Ammon's horn (tissue), 1 donor: Measurements from ENCODE around the gene RRP15.

Experiments
- DNase-seq: peaks from one replicate; pipeline ENCODE4 v3.0.0-alpha.2; 2016; ENCODE audit warnings: low spot score

RRP15 gene

DNA sequence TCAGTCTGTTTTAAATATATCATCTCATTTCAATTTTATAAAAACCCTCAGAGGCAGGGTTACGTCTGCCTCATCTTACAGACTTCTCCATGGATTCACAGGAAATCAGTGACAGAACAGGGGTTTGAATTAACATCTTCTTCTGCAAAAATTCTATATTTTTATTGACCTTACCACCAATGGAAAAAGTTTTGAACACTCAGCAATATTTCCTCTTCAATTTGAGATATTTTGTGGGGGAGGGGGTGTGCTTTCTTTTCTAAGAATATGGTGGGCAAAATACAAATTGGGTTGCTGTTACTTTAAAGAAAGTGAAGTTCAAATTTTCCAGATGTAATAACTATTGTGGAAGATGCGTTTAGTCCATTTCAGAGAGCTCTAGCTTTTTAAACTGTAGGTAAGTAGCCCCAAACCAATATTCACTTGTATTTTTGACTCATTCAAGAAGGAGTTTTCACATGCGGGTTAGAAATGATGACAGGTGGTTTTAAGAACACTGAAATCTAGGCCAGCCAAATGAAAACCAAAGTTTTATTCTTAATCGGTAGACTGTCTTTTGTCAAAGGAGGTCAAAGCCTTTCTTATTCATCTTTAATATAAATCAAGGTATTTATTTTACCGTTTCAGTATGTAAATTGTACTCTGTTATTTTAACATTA is 77.5 kb downstream of the RRP15 start:
- DNase-seq, result no peak

GRCh38 chr1:218363141-218363540 is 78.0 kb downstream of the RRP15 start:
- no peak for DNase-seq

DNA sequence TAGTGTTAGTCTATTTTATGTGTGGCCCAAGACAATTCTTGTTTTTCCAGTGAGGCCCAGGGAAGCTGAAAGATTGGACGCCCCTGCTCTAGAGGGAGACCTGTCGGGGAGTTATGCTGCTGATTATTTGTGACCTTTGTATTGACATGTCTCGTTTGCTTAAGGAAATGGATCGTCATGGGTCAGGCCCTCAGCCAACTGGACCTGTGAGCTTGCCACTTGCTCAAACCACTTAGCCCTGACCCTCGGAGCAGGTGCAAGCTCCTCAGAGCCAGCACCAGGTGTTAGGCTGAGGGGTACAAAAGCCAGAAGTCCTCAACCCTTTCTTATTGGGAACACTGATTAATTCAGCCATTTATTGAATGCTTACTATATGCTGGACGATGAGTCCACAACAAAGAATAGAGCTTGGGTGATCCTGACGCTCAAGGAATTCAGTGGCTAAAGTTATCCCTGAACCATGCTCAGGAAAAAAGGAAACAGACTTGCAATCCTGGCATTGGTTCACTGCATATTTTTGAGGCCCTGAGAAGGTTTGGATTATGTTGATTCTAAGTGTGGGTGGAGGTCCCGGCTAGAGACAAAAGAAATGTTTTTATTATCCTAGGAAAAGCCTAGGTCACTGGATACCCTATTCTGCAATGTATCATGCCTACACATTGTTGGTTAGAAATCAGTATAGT is 79.1 kb downstream of the RRP15 start:
- DNase-seq, result no peak

- DNase-seq, result peak; percentile 60
Observed at GRCh38 chr1:218365226-218365999, 80.3 kb downstream of the RRP15 start.

DNA sequence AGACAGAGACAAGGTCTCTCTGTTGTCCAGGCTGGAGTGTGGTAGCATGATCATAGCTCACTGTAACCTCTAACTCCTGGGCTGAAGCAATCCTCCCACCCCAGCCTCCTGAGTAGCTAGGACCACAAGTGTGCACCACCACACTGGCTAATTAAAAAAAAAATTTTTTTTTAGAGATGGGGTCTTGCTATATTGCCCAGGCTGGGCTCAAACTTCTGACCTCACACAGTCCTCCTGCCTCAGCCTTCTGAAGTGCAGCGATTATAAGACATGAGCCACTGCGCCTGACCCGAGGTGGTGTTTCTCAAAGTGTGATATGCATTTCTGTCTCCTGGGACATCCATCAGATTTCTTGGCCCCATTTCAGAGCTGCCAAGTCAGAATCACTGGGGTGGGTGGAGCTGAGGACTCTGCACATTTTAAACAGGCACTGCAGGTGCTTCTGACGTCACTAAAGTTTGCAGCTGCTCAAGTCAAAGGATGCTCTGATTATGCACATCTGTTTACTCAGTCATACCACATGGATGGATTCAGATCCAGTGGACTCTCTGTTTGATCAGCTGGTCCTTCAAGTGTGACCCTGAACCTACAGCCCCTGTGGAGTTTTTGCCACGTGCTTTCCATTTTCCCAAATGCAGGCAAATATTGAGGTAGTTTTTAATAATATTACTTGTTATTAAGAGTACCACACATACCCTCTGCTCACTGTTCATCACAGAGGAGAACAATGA is 81.4 kb downstream of the RRP15 start:
- DNase-seq, result no peak

GRCh38 chr1:218367118-218367517 is 82.0 kb downstream of the RRP15 start:
- no peak for DNase-seq

DNA sequence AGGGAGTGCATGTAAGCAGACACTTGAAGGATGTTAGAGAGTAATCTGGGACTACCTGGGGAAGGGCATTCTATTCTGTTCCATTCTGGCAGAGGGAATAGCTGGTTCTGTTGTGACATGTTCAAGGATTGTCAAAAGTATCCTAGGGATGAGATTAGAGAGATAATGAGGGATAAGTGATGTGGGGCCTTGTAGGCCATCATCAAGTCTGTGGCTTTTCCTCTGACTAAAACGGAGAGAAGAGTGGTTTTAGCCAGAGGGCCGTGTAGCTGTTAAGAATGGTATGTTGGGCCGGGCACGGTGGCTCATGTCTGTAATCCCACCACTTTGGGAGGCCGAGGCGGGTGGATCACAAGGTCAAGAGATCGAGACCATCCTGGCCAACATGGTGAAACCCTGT is 83.6 kb downstream of the RRP15 start:
- DNase-seq, result no peak

GRCh38 chr1:218369688-218370511 is 84.8 kb downstream of the RRP15 start:
- no peak for DNase-seq

GRCh38 chr1:218371927-218372672 is 87.0 kb downstream of the RRP15 start:
- peak; percentile 81 for DNase-seq

DNA sequence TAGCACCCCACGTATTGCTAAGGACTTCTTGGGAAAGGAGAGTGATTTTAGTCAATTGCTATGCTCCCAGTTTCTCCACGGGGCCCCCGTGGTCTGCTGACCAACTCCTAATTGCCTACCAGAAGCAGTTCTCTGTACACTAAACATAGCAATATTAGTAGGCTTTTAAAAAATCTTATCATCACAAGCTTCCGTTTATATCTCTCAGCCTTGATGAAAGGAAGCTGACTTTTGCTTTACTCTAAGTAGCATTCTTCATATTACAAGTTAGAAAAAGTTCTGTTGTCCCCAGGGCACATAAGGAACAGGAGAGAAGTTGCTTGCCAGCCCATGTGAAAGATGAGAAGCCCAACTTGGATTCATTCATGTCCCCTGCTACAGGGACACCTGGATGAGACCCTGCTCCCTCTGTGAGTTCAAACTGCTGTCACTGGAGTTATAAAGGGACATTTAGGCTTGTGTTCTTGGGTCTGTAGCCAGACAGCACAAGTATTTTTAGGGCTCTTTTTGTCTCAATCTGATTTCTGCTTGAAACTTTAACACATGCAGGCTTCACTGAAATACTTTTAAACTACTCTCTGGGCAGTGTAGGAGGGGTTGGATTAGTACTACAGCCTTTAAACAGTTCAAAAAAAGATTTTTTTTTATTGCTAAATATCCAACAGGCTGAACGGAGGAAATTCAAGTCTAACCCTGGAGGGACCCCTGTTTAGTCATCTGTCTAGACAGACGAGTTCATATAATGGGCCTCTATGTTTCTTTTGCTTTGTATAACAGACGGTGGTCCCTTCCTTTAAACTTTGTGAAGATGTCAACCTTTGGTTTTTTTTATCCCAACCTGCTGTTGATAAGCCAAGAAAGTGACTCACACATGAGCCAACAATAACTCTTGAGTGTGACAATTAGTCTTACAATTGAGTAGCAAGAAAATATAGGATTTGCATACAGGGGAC is 89.6 kb downstream of the RRP15 start:
- no peak for DNase-seq

DNA sequence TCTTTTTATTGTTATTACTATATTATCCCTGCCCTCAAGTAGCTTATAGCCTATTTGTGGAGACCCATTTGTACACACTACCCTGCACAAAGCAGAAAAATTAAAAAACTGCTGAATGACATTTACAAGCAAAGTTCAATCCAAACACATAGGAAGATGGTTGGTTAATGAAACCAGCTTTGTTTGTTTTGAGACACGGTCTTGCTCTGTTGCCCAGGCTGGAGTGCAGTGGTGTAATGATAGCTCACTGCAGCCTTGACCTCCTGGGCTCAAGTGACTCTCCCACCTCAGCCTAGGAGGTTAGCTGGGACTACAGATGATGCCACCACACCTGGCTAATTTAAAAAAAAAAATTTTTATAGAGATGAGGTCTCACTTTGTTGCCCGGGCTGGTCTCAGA is 91.6 kb downstream of the RRP15 start:
- no peak for DNase-seq

DNA sequence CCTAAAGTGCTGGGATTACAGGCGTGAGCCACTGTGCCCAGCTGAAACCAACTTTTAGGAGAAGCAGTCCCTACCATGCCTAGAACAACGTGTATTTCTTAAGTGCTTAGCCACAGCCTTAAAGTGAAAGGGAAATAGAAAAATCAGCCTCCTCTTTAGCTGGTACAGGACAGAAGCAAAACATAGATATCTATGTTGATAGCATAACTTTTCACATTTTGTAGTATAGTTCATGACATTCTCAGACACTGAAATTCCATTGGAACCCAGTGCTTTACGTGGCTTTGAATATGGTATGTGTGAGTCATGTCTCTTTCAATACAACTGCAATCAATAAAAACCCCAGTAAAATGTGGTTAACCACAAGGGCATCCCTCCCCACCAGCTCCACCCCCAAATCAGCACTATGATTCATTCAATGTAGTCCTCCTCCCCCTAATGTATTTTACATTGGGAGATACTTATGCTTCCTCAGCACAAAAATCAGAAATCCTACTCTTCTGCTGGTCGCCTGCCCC is 92.1 kb downstream of the RRP15 start:
- DNase-seq, result no peak

DNA sequence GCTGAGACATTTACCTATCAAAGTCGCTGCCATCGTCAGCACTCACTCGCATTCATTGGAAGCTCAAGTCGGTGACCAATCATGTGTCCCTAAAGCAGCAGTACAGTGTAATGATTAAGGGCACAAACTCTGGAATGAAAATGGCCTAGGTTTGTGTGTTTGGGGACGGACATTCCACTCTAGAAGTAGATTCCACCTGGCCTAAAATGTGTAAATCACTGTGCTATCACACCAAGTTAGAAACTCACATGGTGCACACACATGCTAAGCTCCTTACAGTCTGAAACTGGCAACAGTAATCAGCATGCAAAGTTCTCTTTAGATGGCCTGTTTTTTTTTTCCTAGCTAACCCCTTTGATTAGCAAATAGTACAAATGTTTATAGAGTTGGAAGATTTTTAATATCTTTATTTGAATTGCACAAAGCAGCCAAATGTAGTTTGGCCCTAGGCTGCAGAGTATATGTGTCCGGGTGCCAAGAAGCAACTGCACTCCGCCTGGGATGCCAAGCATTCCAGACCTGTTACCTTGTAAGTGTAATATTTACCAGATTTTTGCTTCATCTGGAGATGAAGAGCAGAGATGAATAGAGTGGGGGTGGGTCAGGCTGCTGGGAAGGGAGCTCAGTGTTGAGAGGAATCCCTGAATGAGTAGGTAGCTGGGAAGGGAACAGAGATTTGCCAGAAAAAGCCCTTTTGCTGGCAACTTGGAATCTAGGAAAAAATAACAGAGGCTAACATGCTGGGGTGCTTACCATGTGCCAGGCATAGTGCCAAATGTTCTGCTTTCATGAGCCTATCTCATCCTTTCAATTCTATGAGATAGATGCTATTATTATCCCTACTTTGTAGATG is 95.3 kb downstream of the RRP15 start:
- DNase-seq, result peak; percentile 52

DNA sequence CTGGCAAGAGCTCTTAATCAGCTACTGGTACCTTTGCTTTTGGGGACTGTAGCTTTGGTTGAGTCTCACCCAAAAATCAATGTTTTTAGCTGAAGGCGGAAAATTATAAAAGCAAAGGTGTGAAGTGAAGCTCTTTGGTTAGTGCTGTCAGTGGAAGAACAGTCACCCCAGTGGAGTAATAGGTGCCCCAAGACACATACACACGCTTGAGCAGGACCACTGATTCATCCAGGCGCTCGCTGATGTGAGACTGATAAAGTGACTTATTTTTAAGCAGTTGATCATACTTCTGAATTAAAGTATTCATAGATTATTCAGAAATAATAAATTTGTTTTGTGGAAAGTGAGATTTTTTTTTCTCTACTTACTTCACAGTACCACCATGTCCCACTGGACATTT is 97.2 kb downstream of the RRP15 start:
- no peak for DNase-seq

DNA sequence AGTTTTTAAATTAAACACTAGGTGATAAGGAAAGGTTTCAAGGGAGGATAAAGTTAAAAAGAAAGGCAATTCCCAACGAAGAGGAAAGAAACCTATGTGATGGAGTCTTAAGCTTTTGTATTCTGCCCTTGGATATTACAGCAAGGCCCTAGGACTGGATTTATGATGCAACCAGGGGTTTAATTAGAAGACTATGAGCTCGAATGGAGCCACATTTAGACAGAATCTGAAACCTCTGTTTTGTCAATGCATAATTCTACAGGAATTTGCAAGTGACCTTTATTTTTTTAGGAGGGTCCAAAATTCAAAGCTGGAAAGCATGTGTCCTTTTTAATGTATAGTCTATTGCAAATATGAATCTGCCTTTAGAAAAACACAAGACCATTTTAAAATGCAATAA is 98.0 kb downstream of the RRP15 start:
- no peak for DNase-seq

- no peak for DNase-seq
Observed at GRCh38 chr1:218383681-218384080, 98.6 kb downstream of the RRP15 start.

- DNase-seq, result no peak
Observed at GRCh38 chr1:218384581-218384993, 99.5 kb downstream of the RRP15 start.
